GM21825 (cell line): ENCODE data around the gene EXOC3L2.
"Not testable (repeated sequence)": the region's sequence is repeated elsewhere in the genome, so short reads cannot be mapped to it uniquely, and the experiment has no call there.

Source experiments
- ATAC-seq: cut with Tn5 transposase; IDR thresholded peaks from one replicate; pipeline ENCODE4 v1.9.1; 2021; ENCODE audit warnings: mild to moderate bottlenecking, moderate library complexity; ENCODE audit not compliant: unreplicated experiment

The EXOC3L2 gene

DNA sequence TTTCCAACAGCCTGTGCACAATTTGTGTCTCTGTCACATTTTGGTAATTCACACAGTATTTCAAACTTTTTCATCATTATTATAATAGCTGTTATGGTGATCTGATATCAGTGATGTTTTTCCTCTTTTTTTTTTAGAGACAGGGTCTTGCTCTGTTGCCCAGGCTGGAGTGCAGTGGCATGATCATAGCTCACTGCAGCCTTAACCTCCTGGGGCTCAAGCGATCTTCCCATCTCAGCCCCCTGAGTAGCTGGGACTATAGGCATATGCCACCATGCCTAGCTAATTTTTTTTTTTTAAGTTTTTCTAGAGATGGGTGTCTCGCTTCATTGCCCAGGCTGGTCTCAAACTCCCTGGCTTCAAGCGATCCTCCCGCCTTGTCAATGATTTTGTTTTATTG, 11.6 kb upstream of the EXOC3L2 start:
- ATAC-seq, result no peak

DNA sequence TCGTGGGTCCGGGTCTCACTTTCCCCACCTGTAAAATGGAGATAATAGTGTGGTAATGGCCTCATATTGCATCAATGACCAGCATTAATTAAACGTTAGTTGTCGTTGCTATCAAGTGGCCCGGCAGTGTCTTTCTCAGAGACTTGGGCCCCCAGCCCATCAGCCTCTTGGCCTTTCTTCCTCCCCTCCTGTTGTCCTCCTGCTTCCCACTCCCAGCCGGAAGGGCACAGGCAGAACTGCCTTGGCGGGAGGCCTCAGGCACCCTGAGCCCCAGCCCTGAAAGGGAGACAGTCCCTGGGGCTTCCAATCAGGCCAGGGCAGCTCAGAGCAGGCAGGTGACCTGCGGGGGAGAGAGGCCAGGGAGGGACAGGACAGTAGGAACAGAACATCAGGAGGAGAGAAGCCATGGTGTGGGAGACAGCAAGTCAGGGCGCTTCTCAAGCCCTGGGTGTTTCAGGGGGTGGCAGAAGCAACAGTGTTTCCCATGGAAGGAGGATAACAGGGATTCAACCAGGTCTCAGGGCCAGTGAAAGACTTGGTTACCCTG, 10.5 kb upstream of the EXOC3L2 start:
- no peak for ATAC-seq

DNA sequence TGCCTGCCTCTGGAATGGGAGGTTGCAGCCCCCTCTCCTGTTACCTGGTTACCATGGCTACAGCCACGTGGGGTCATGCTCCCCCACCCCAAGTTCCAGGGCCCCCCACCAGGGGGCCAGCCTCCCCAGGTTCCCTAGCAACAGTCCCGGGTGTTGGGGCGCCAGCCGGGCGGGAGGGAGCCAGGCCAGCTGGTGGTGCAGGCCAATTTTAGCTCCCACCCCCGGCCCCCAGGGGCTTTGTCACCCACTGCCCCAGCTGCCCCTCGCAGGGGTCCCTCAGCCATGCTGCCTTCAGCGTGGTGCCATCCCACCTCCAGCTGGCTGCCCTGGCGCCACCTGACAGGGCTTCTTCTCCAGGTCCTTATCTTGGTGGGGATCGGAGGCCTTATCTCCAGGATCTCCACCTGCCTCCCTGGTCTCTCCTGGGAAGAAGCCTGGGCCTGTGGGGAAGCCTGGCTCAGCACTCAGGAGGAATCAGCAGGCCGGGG, 8.9 kb upstream of the EXOC3L2 start:
- ATAC-seq, result no peak

DNA sequence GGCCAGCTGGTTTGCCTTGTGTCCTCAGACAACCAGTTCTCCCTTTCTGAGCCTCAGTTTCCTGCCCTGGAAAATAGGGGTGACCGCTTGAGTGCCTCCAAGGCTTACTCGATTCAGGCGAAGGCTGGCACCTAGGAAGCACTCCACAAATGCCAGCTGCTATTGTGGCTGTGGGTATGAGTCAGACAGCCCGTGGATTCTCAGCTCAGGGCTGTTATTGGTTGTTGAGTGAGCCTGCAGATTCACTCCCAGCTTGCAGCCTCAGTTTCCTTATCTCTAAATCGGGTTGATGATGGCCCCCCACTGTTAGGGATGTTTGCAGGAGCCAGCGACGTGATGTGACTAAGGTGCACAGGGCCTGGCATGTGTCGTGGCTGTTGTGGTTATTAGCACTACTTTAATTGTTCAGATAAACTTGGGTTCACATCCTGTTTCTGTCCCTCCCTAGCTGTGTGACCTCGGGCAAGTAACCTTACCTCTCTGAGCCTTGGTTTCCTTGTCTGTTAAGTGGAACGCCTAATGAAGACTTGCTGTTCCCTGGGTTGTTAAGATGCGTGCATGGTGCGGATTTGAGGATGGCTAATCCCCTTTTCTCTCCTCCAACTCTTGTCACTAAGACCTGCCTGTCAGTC, 8.3 kb upstream of the EXOC3L2 start:
- ATAC-seq, result no peak

- no peak for ATAC-seq
These were observed 6.5 kb upstream of the EXOC3L2 start for GRCh38 chr19:45251452-45252354.

DNA sequence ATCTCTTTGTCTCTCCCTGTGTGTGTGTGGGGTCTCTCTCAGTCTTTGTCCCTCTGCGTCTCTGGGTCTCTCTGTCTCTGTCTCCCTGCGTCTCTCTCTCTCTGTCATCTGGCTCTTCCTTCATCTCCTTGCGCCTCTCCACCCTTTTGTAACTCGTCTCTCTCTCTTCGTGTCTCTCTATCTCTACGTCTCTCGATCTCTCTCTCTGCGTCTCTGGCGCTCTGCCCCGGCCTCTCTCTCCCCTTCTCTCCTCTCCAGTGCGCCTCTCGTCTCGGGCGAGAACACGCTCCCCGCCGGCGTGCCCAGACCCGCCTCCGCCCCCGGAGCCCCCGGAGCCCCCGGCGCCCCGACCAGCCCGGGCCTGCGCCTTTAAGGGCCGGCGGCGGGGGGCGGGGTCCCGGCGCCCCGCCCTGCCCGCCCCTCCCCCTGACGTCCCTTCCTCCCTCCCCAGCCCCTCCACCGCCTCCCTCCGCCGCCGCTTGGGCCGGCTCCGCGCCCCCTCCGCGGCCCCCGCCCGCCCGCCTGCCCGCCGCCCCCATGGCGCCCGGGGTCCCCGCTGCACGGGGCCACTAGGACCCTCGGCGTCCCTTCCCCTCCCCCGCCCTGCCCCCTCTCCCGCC, 5.7 kb upstream of the EXOC3L2 start, which contains the start of gene MARK4:
Gene MARK4, plus strand, starts transcription at position 440 of the 620 bp plus-strand sequence. CDS start 318 bp downstream, outside the sequence.
- no peak for ATAC-seq

DNA sequence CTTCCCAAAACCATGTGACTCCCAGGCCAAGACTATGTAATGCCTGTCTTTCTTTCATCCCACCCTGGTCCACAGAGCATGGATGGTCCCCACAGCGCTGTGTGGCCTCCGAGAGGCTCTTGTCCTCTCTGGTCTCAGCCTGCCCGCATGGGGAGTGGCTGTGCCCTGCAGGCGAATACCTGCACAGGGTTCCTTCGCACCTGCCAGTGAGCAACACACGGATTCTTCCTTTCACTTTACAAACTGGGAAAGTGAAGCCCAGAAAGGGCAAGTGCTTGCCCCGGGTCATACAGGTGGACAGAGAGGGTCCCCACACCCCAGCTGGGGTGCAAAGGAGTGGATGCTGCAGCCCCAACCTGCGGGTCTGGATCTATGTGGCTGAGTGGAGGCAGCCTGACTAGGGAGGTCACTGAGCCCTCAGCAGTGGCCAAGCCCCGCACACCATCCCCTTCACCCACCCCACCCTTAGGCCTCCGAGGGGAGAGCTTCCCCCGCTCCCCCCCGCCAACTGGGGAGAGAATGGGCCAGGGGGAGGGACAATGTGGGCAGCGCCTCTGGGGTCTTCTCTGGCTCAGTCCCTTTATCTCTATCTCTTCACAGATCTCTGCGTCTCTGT, 5.1 kb upstream of the EXOC3L2 start:
- ATAC-seq, result no peak

- ATAC-seq, result no peak
These were observed 4.2 kb upstream of the EXOC3L2 start for GRCh38 chr19:45249261-45250033.

DNA sequence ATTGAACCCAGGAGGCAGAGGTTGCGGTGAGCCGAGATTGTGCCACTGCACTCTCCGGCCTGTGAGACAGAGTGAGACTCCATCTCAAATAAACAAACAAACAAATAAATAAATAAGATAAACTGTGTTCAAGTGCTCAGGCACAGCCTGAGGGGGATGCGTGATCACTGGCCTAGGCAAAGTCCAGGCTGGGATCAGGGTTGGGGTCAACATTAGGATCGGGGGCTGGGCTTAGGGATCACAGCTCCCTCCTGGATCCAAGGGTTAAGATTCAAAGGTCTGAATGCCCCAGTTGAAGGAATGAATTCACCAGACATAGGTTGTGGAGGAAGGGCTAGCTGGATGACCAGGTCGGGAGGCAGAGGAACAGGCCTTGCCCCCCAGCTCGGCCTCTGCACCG, 1.9 kb upstream of the EXOC3L2 start:
- no peak for ATAC-seq

GRCh38 chr19:45245826-45246225, 619 bp upstream of the EXOC3L2 start:
- ATAC-seq, result no peak

GRCh38 chr19:45244133-45244794, 943 bp downstream of the EXOC3L2 start:
- ATAC-seq, result no peak

DNA sequence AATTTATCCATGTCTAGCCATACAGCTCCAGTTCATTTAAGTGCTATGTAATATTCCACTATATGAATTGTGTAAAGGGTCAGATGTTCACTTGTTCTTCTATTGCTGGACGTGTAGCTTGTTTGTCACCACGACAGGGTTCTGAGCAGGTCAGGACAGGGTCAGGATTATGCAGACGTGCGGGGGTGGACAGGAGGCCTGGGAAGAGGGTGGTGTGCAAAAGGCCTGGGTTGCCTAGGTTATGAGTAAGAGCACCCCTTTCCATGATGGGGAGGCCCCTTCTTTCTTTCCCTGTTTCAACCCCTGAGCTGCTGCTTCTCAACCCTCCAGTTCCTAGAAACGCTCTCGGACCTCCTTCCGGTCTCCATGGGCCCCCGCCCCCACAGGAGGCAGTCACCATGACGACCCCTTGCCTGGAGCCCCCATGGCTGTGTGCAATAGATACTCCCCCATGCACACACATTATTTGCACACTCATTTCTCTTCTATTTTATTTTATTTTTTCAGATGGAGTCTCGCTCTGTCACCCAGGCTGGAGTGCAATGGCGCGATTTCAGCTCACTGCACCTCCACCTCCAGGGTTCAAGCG, 2.0 kb downstream of the EXOC3L2 start:
- ATAC-seq, result no peak

GRCh38 chr19:45238556-45238955, 6.7 kb downstream of the EXOC3L2 start:
- no peak for ATAC-seq

GRCh38 chr19:45235485-45235884, 9.7 kb downstream of the EXOC3L2 start:
- ATAC-seq, result no peak

GRCh38 chr19:45234089-45234869, 10.9 kb downstream of the EXOC3L2 start:
- no peak for ATAC-seq

- ATAC-seq, result no peak
These were observed 13.3 kb downstream of the EXOC3L2 start for GRCh38 chr19:45231891-45232290.

GRCh38 chr19:45229056-45229455, 16.2 kb downstream of the EXOC3L2 start:
- ATAC-seq, result not testable (repeated sequence)

DNA sequence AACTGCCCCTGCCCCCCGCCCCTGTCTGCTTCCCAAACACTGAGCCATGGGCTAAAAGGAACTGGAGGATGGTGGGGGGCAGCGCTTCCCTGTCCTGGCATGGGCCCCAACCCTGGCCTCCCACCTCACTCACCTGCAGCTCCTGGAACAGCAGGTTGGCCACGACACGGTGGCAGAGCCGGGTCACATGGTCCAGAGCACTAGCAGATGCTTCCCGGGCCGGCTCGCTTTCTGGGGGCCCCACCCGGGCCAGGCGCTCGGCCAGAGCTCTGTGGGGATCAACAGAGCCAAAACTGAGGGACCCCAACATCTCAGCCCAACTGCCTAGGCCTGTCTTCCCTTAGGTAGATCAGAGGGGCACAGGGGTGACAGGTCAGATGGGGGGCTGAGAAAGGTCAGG, 20.6 kb downstream of the EXOC3L2 start:
- ATAC-seq, result no peak
